Thyroid gland (tissue), 4 donors: ENCODE measurements around the gene RHBDF2. TPM values are rescaled to one million over a fixed set of nuclear protein-coding genes. Genes with fewer than 3 reads are reported as not detected.

Source experiments
- DNase-seq, 2 donors: peaks; one replicate each; pipeline ENCODE4 v3.0.0-alpha.2; 2019
- H3K27ac ChIP-seq, 3 donors: fragments of 200-600 bp; sonication (generic); 1 replicate in 2 of 3; 2 replicates in 1 of 3; pipeline ENCODE4 v1.5.1; 2016 to 2019; ENCODE audit warnings: mild to moderate bottlenecking in 1 of 3, moderate library complexity in 1 of 3
- H3K27me3 ChIP-seq: fragments of 200-600 bp; sonication (generic); one replicate; pipeline ENCODE4 v1.5.1; 2019
- H3K36me3 ChIP-seq, 2 donors: fragments of 200-600 bp; sonication (generic); one replicate each; pipeline ENCODE4 v1.5.1; 2016 to 2019
- H3K4me1 ChIP-seq, 2 donors: fragments of 200-600 bp; sonication (generic); one replicate each; pipeline ENCODE4 v1.5.1; 2017 to 2019
- H3K4me3 ChIP-seq, 3 donors: fragments of 200-600 bp; sonication (generic); replicated peaks in 1 of 3; 1 replicate in 2 of 3; 2 replicates in 1 of 3; pipeline ENCODE4 v1.5.1; 2016; ENCODE audit warnings: mild to moderate bottlenecking in 1 of 3
- H3K9me3 ChIP-seq: fragments of 200-600 bp; sonication (generic); one replicate; pipeline ENCODE4 v1.5.1; 2017
- CTCF ChIP-seq, 6 experiments: fragments of 200-600 bp in 3 of 6; fragments of 450-650 bp in 3 of 6; sonication (generic) in 3 of 6; IDR thresholded peaks; one replicate each; pipeline ENCODE4 v1.5.1; 2016 to 2019; ENCODE audit warnings: antibody characterized with exemption in 6 of 6, mild to moderate bottlenecking in 2 of 6, inconsistent platforms in 1 of 6, moderate library complexity in 1 of 6
- POLR2A ChIP-seq, 2 donors: fragments of 450-650 bp; IDR thresholded peaks; one replicate each; pipeline ENCODE4 v1.6.1; 2017; ENCODE audit warnings: antibody characterized with exemption in 2 of 2, mild to moderate bottlenecking in 2 of 2, moderate library complexity in 1 of 2
- WGBS, 2 donors: methylation state at CpG; one replicate each; pipeline ENCODE4 v1.1.5; 2017; 5-methylcytosine and 5-hydroxymethylcytosine counted together
- intact Hi-C: fragments of 100-400 bp; cut with DNase I; formaldehyde crosslinking; loops from one replicate; pipeline ENCODE4 v1.15.1; 2023
- total RNA-seq, 4 donors: library from RNA; depleted of rRNA; stranded (reverse); fragments of >200 nt; gene quantifications; one replicate each; pipeline ENCODE4 v1.2.3, GENCODE V29; 2016

RHBDF2 gene
- total RNA-seq, 4 donors from 2014 or later: 16.4 to 31.1 (median 22.1) TPM

GRCh38 chr17:76480632-76481031, 20.6 kb downstream of the RHBDF2 start:
- Histone ChIP-seq H3K9me3 (no peaks in the 10 kb centered on the region), H3K27me3 (no peaks in the 10 kb centered on the region), H3K36me3 (peaks cover 0 to 5% of the 10 kb centered on the region in 2 donors), H3K4me3 (no peak overlapping the region), H3K27ac (no peak overlapping the region), H3K4me1 (no peaks in the 10 kb centered on the region)
- TF ChIP-seq POLR2A (IDR thresholded peaks at IDR 0.05) (no peak), CTCF (IDR thresholded peaks at IDR 0.05) (no peak)
- intact Hi-C loops: no loop called here
- WGBS, 2 donors: 74 to 76% methylated on average over 11 to 15 of the region's 15 CpGs
- no peak for DNase-seq

- Histone ChIP-seq H3K27me3 (no peaks in the 10 kb centered on the region), H3K4me3 (no peak overlapping the region), H3K36me3 (peaks cover 0 to 5% of the 10 kb centered on the region in 2 donors), H3K4me1 (no peaks in the 10 kb centered on the region), H3K27ac (no peak overlapping the region), H3K9me3 (no peaks in the 10 kb centered on the region)
- 83 to 91% methylated on average over 8 to 14 of the region's 14 CpGs for WGBS, 2 donors
- intact Hi-C loops: no loop called here
- TF ChIP-seq CTCF (IDR thresholded peaks at IDR 0.05) (no peak), POLR2A (IDR thresholded peaks at IDR 0.05) (no peak)
- no peak for DNase-seq
Observed at GRCh38 chr17:76479515-76480060, 21.6 kb downstream of the RHBDF2 start.

- Histone ChIP-seq H3K27me3 (no peaks in the 10 kb centered on the region), H3K4me1 (no peaks in the 10 kb centered on the region), H3K27ac (no peak overlapping the region), H3K4me3 (no peak overlapping the region), H3K9me3 (no peaks in the 10 kb centered on the region), H3K36me3 (peaks cover 0 to 5% of the 10 kb centered on the region in 2 donors)
- intact Hi-C loops: no loop called here
- WGBS, 2 donors: 91 to 94% methylated on average over 24 to 25 of the region's 37 CpGs
- DNase-seq: no peak
- TF ChIP-seq CTCF (IDR thresholded peaks at IDR 0.05): no peak
- no peak for TF ChIP-seq POLR2A (IDR thresholded peaks at IDR 0.05)
Observed at GRCh38 chr17:76478730-76479514, 22.3 kb downstream of the RHBDF2 start.

GRCh38 chr17:76478097-76478496, 23.1 kb downstream of the RHBDF2 start:
- TF ChIP-seq CTCF (IDR thresholded peaks at IDR 0.05) (no peak), POLR2A (IDR thresholded peaks at IDR 0.05) (no peak)
- Histone ChIP-seq H3K36me3 (peaks cover 0 to 5% of the 10 kb centered on the region in 2 donors), H3K9me3 (no peaks in the 10 kb centered on the region), H3K4me1 (no peaks in the 10 kb centered on the region), H3K27ac (no peak overlapping the region), H3K27me3 (no peaks in the 10 kb centered on the region), H3K4me3 (no peak overlapping the region)
- 96% methylated on average over 10 of the region's 10 CpGs for WGBS, 2 donors
- intact Hi-C loops: no loop called here
- no peak for DNase-seq

GRCh38 chr17:76477576-76477975, 23.6 kb downstream of the RHBDF2 start:
- no peak overlapping the region for H3K4me3 ChIP-seq
- TF ChIP-seq CTCF (IDR thresholded peaks at IDR 0.05) (no peak), POLR2A (IDR thresholded peaks at IDR 0.05) (no peak)
- H3K36me3 ChIP-seq: peaks cover 0 to 5% of the 10 kb centered on the region in 2 donors
- no peaks in the 10 kb centered on the region for H3K4me1 ChIP-seq
- H3K9me3 ChIP-seq: no peaks in the 10 kb centered on the region
- no peak for DNase-seq
- no peaks in the 10 kb centered on the region for H3K27me3 ChIP-seq
- 86 to 91% methylated on average over 11 to 12 of the region's 15 CpGs for WGBS, 2 donors
- H3K27ac ChIP-seq: no peak overlapping the region
- intact Hi-C loops: no loop called here
